ENCODE results near the gene HPCAL1. TPM values are rescaled to one million over a fixed set of nuclear protein-coding genes. Genes with fewer than 3 reads are reported as not detected.

The HPCAL1 gene
- polyA plus RNA-seq, 1 donor from 2014 or later, result 63.4 TPM

DNA sequence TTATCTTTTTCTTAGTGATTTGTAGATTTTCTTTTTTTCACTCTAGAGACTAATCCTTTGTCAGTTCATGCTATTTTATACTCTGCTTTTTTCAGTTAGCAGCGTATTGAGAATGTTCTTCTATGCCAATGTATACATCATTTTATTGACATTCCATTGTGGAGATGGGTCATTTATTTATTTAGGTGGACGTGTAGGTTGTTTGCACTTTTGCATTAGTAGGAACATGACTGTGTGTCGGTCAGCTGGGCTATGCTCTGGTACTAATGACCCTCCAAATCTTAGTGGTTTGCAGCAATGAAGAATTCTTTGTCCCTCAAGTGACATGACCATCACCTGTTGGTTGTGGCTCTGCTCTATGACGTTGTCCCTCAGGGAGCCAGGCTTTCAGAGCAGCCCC is 33.6 kb downstream of the HPCAL1 start:
- TF ChIP-seq MXI1 (conservative IDR thresholded peaks at IDR 0.05; ENCODE audit: poor library complexity, severe bottlenecking) (no peak), TAF1 (IDR thresholded peaks at IDR 0.05; ENCODE audit: low read depth) (no peak), POLR2AphosphoS5 (IDR thresholded peaks at IDR 0.05) (no peak), RAD21 (conservative IDR thresholded peaks at IDR 0.05) (no peak), EP300 (conservative IDR thresholded peaks at IDR 0.05; ENCODE audit: poor library complexity, severe bottlenecking) (no peak), SMC3 (conservative IDR thresholded peaks at IDR 0.05; ENCODE audit: poor library complexity) (no peak), EZH2 (IDR thresholded peaks at IDR 0.05; ENCODE audit: borderline replicate concordance, insufficient read depth, low read length, poor library complexity, severe bottlenecking) (no peak)
- TF ChIP-seq, protein P1, sequence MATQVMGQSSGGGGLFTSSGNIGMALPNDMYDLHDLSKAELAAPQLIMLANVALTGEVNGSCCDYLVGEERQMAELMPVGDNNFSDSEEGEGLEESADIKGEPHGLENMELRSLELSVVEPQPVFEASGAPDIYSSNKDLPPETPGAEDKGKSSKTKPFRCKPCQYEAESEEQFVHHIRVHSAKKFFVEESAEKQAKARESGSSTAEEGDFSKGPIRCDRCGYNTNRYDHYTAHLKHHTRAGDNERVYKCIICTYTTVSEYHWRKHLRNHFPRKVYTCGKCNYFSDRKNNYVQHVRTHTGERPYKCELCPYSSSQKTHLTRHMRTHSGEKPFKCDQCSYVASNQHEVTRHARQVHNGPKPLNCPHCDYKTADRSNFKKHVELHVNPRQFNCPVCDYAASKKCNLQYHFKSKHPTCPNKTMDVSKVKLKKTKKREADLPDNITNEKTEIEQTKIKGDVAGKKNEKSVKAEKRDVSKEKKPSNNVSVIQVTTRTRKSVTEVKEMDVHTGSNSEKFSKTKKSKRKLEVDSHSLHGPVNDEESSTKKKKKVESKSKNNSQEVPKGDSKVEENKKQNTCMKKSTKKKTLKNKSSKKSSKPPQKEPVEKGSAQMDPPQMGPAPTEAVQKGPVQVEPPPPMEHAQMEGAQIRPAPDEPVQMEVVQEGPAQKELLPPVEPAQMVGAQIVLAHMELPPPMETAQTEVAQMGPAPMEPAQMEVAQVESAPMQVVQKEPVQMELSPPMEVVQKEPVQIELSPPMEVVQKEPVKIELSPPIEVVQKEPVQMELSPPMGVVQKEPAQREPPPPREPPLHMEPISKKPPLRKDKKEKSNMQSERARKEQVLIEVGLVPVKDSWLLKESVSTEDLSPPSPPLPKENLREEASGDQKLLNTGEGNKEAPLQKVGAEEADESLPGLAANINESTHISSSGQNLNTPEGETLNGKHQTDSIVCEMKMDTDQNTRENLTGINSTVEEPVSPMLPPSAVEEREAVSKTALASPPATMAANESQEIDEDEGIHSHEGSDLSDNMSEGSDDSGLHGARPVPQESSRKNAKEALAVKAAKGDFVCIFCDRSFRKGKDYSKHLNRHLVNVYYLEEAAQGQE (IDR thresholded peaks at IDR 0.05; ENCODE audit: borderline replicate concordance), result no peak
- TF ChIP-seq, protein P2, sequence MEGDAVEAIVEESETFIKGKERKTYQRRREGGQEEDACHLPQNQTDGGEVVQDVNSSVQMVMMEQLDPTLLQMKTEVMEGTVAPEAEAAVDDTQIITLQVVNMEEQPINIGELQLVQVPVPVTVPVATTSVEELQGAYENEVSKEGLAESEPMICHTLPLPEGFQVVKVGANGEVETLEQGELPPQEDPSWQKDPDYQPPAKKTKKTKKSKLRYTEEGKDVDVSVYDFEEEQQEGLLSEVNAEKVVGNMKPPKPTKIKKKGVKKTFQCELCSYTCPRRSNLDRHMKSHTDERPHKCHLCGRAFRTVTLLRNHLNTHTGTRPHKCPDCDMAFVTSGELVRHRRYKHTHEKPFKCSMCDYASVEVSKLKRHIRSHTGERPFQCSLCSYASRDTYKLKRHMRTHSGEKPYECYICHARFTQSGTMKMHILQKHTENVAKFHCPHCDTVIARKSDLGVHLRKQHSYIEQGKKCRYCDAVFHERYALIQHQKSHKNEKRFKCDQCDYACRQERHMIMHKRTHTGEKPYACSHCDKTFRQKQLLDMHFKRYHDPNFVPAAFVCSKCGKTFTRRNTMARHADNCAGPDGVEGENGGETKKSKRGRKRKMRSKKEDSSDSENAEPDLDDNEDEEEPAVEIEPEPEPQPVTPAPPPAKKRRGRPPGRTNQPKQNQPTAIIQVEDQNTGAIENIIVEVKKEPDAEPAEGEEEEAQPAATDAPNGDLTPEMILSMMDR (IDR thresholded peaks at IDR 0.05; ENCODE audit: poor library complexity, severe bottlenecking), result no peak
- no peak overlapping the region for H3K4me2 ChIP-seq (ENCODE audit: low read length)
- no peaks in the 10 kb centered on the region for H3F3A ChIP-seq (ENCODE audit: insufficient read depth, low read length, poor library complexity, severe bottlenecking)
- H3K4me3 ChIP-seq (ENCODE audit: low read length), result no peak overlapping the region
- no peaks in the 10 kb centered on the region for H3K9me2 ChIP-seq (ENCODE audit: insufficient read depth, low read length)
- H3K36me3 ChIP-seq (ENCODE audit: insufficient read depth, low read length), result no peaks in the 10 kb centered on the region
- H3K9ac ChIP-seq (ENCODE audit: low read length), result no peak overlapping the region
- no peak overlapping the region for H3K27ac ChIP-seq (ENCODE audit: low read length)
- no peaks in the 10 kb centered on the region for H3K27me3 ChIP-seq (ENCODE audit: insufficient read depth, low read depth, low read length)
- no peaks in the 10 kb centered on the region for H3K79me2 ChIP-seq (replicated peaks; ENCODE audit: insufficient read depth, low read length)
- no peaks in the 10 kb centered on the region for H4K20me1 ChIP-seq (ENCODE audit: insufficient read depth)
- no peak overlapping the region for H2AFZ ChIP-seq (ENCODE audit: low read depth, low read length)
- no peaks in the 10 kb centered on the region for H3K9me3 ChIP-seq (ENCODE audit: low read length)

- no peaks in the 10 kb centered on the region for H3F3A ChIP-seq (ENCODE audit: insufficient read depth, low read length, poor library complexity, severe bottlenecking)
- TF ChIP-seq POLR2AphosphoS5 (IDR thresholded peaks at IDR 0.05) (no peak), EZH2 (IDR thresholded peaks at IDR 0.05; ENCODE audit: borderline replicate concordance, insufficient read depth, low read length, poor library complexity, severe bottlenecking) (no peak), SMC3 (conservative IDR thresholded peaks at IDR 0.05; ENCODE audit: poor library complexity) (no peak), MXI1 (conservative IDR thresholded peaks at IDR 0.05; ENCODE audit: poor library complexity, severe bottlenecking) (no peak), EP300 (conservative IDR thresholded peaks at IDR 0.05; ENCODE audit: poor library complexity, severe bottlenecking) (no peak), RAD21 (conservative IDR thresholded peaks at IDR 0.05) (no peak), TAF1 (IDR thresholded peaks at IDR 0.05; ENCODE audit: low read depth) (no peak)
- TF ChIP-seq, protein P1 (IDR thresholded peaks at IDR 0.05; ENCODE audit: borderline replicate concordance), result no peak
- TF ChIP-seq, protein P2 (IDR thresholded peaks at IDR 0.05; ENCODE audit: poor library complexity, severe bottlenecking), result no peak
- H3K79me2 ChIP-seq (replicated peaks; ENCODE audit: insufficient read depth, low read length), result no peaks in the 10 kb centered on the region
- no peak overlapping the region for H3K4me3 ChIP-seq (ENCODE audit: low read length)
- no peak overlapping the region for H3K27ac ChIP-seq (ENCODE audit: low read length)
- no peaks in the 10 kb centered on the region for H3K36me3 ChIP-seq (ENCODE audit: insufficient read depth, low read length)
- H3K9ac ChIP-seq (ENCODE audit: low read length), result no peak overlapping the region
- no peak overlapping the region for H3K4me2 ChIP-seq (ENCODE audit: low read length)
- H3K9me2 ChIP-seq (ENCODE audit: insufficient read depth, low read length), result no peaks in the 10 kb centered on the region
- H3K9me3 ChIP-seq (ENCODE audit: low read length), result no peaks in the 10 kb centered on the region
- no peak overlapping the region for H2AFZ ChIP-seq (ENCODE audit: low read depth, low read length)
- no peaks in the 10 kb centered on the region for H3K27me3 ChIP-seq (ENCODE audit: insufficient read depth, low read depth, low read length)
- H4K20me1 ChIP-seq (ENCODE audit: insufficient read depth), result no peaks in the 10 kb centered on the region
Observed at GRCh38 chr2:10337449-10338269, 35.0 kb downstream of the HPCAL1 start.
